PC-3 (cell line): ENCODE results near the gene DOK7. TPM values are rescaled to one million over a fixed set of nuclear protein-coding genes. Genes with fewer than 3 reads are reported as not detected.

Source experiments
- ATAC-seq: fragments of 200-7000 bp; cut with Tn5 transposase; 2 replicates; pipeline ENCODE4 v1.9.1; 2020; ENCODE audit warnings: mild to moderate bottlenecking, moderate library complexity
- BruUV-seq: library from RNA; stranded (reverse); fragments of 400-500 nt; replicated peaks from 2 replicates; lab custom pipeline; 2021; lab: Mats Ljungman, UMichigan
- CTCF ChIA-PET: fragments of 300-600 bp; sonication (Branson Sonifier 250); formaldehyde crosslinking; loops from one replicate; lab custom pipeline; 2022; ENCODE audit warnings: antibody characterized with exemption; lab: Charles Lee
- POLR2A ChIA-PET: fragments of 300-600 bp; sonication (Branson Sonifier 250); formaldehyde crosslinking; loops from one replicate; lab custom pipeline; 2022; ENCODE audit warnings: antibody characterized with exemption; ENCODE audit not compliant: unreplicated experiment; lab: Charles Lee
- DNase-seq: peaks from one replicate; pipeline ENCODE4 v3.0.0-alpha.2; 2015
- H2AFZ ChIP-seq: fragments of 300-600 bp; sonication (generic); 2 replicates; pipeline ENCODE4 v1.6.0; 2016; ENCODE audit warnings: antibody characterized with exemption, low read length
- H3F3A ChIP-seq: fragments of 300-600 bp; sonication (generic); one replicate; pipeline ENCODE4 v1.6.0; 2017; ENCODE audit warnings: antibody characterized with exemption, low read length, control low read depth, mild to moderate bottlenecking; ENCODE audit not compliant: unreplicated experiment
- H3K27ac ChIP-seq: fragments of 300-600 bp; sonication (generic); 2 replicates; pipeline ENCODE4 v1.5.1; 2016; ENCODE audit warnings: mild to moderate bottlenecking, low read length
- H3K27me3 ChIP-seq: fragments of 300-600 bp; sonication (generic); 2 replicates; pipeline ENCODE4 v1.6.1; 2016; ENCODE audit warnings: low read length, mixed read lengths
- H3K36me3 ChIP-seq: fragments of 300-600 bp; sonication (generic); 2 replicates; pipeline ENCODE4 v1.6.1; 2016; ENCODE audit warnings: low read depth, mixed run types, low read length, mixed read lengths
- H3K4me1 ChIP-seq: fragments of 300-600 bp; sonication (generic); 2 replicates; pipeline ENCODE4 v1.5.1; 2016; ENCODE audit warnings: low read length; ENCODE audit not compliant: insufficient read depth
- H3K4me2 ChIP-seq: fragments of 300-600 bp; sonication (generic); 2 replicates; pipeline ENCODE4 v1.6.0; 2016; ENCODE audit warnings: low read length
- H3K4me3 ChIP-seq: fragments of 300-600 bp; sonication (generic); 2 replicates; pipeline ENCODE4 v1.5.1; 2016; ENCODE audit warnings: mild to moderate bottlenecking, low read length, mixed read lengths
- H3K79me2 ChIP-seq: fragments of 300-600 bp; sonication (generic); 2 replicates; pipeline ENCODE4 v1.6.1; 2017; ENCODE audit warnings: low read length, mixed read lengths
- H3K9ac ChIP-seq: fragments of 300-600 bp; sonication (generic); 2 replicates; pipeline ENCODE4 v1.6.0; 2016; ENCODE audit warnings: mild to moderate bottlenecking, low read length
- H3K9me2 ChIP-seq: fragments of 300-600 bp; sonication (generic); replicated peaks from 2 replicates; pipeline ENCODE4 v1.6.1; 2016; ENCODE audit warnings: mixed run types, low read length, mixed read lengths
- H3K9me3 ChIP-seq: fragments of 300-600 bp; sonication (generic); 2 replicates; pipeline ENCODE4 v1.6.1; 2016; ENCODE audit warnings: low read length, mixed read lengths
- H4K20me1 ChIP-seq: fragments of 300-600 bp; sonication (generic); 2 replicates; pipeline ENCODE4 v1.6.1; 2016; ENCODE audit warnings: low read length, mixed read lengths
- CTCF ChIP-seq: fragments of 300-600 bp; sonication (generic); conservative IDR thresholded peaks from 2 replicates; pipeline ENCODE4 v1.5.1; 2017; ENCODE audit warnings: antibody characterized with exemption, low read depth, mild to moderate bottlenecking, low read length
- EZH2 ChIP-seq: fragments of 300-600 bp; sonication (generic); IDR thresholded peaks from one replicate; pipeline ENCODE4 v1.6.1; 2017; ENCODE audit warnings: antibody characterized with exemption, mild to moderate bottlenecking, low read length; ENCODE audit not compliant: unreplicated experiment
- EZH2phosphoT487 ChIP-seq: fragments of 300-600 bp; sonication (generic); IDR thresholded peaks from 2 replicates; pipeline ENCODE4 v1.6.1; 2018; ENCODE audit warnings: mild to moderate bottlenecking, antibody characterized with exemption, low read length, borderline replicate concordance
- intact Hi-C: fragments of 100-400 bp; cut with micrococcal nuclease; formaldehyde crosslinking; loops from 2 replicates; pipeline ENCODE4 v1.9.0; 2023
- total RNA-seq: library from RNA; depleted of rRNA; stranded (reverse); fragments of >200 nt; gene quantifications from 2 replicates; pipeline ENCODE4 v1.2.3, GENCODE V29; 2014

Gene DOK7
- total RNA-seq, 1 experiment from 2014 or later: 2.5 TPM

- DNase-seq (no peak), ATAC-seq (no peak)
- no peak overlapping the region for H2AFZ ChIP-seq
- ChIA-PET CTCF (no interaction called here), POLR2A (no interaction called here)
- H3K4me1 ChIP-seq: peaks cover 8% of the 10 kb centered on the region; the same call in 1 of the 2 replicates
- no peak overlapping the region for H3K9ac ChIP-seq
- no peaks in the 10 kb centered on the region for H3K79me2 ChIP-seq
- no peak overlapping the region for H3K4me2 ChIP-seq
- BruUV-seq: no TSS peak
- H3K9me3 ChIP-seq: no peaks in the 10 kb centered on the region
- H4K20me1 ChIP-seq: no peaks in the 10 kb centered on the region
- intact Hi-C loops: no loop called here
- H3K27me3 ChIP-seq: no peaks in the 10 kb centered on the region
- no peaks in the 10 kb centered on the region for H3F3A ChIP-seq
- H3K36me3 ChIP-seq: no peaks in the 10 kb centered on the region
- TF ChIP-seq EZH2: no peak
- no peaks in the 10 kb centered on the region for H3K9me2 ChIP-seq
- no peak overlapping the region for H3K27ac ChIP-seq
- H3K4me3 ChIP-seq: no peak overlapping the region
These were observed 13.3 kb upstream of the DOK7 start for GRCh38 chr4:3449574-3450534.

- Histone ChIP-seq H4K20me1 (no peaks in the 10 kb centered on the region), H3K4me2 (no peak overlapping the region), H3K9me3 (no peaks in the 10 kb centered on the region), H3F3A (no peaks in the 10 kb centered on the region), H2AFZ (no peak overlapping the region), H3K9me2 (no peaks in the 10 kb centered on the region), H3K9ac (no peak overlapping the region), H3K4me3 (no peak overlapping the region), H3K36me3 (no peaks in the 10 kb centered on the region), H3K27me3 (no peaks in the 10 kb centered on the region), H3K4me1 (peaks cover 8% of the 10 kb centered on the region; the same call in 1 of the 2 replicates), H3K79me2 (no peaks in the 10 kb centered on the region), H3K27ac (no peak overlapping the region)
- DNase-seq (no peak), ATAC-seq (no peak)
- ChIA-PET POLR2A (no interaction called here), CTCF (no interaction called here)
- no TSS peak for BruUV-seq
- TF ChIP-seq EZH2: no peak
- TF ChIP-seq EZH2phosphoT487: no peak
- TF ChIP-seq CTCF: no peak
- intact Hi-C loops: no loop called here
These were observed 12.5 kb upstream of the DOK7 start for GRCh38 chr4:3450643-3451042.

GRCh38 chr4:3451956-3452355, 11.2 kb upstream of the DOK7 start:
- intact Hi-C loops: no loop called here
- TF ChIP-seq EZH2 (no peak), EZH2phosphoT487 (no peak), CTCF (no peak)
- Histone ChIP-seq H3K9me3 (no peaks in the 10 kb centered on the region), H3K4me2 (peak overlapping the region; percentile 33; the same call in 1 of the 2 replicates), H3K9ac (no peak overlapping the region), H4K20me1 (no peaks in the 10 kb centered on the region), H3K9me2 (no peaks in the 10 kb centered on the region), H3K27ac (no peak overlapping the region), H2AFZ (peak overlapping the region; percentile 61; the same call in 1 of the 2 replicates), H3F3A (no peaks in the 10 kb centered on the region), H3K79me2 (no peaks in the 10 kb centered on the region), H3K4me3 (no peak overlapping the region), H3K27me3 (no peaks in the 10 kb centered on the region), H3K4me1 (peaks cover 8% of the 10 kb centered on the region; the same call in 1 of the 2 replicates), H3K36me3 (no peaks in the 10 kb centered on the region)
- ATAC-seq (peak; percentile 55), DNase-seq (peak; percentile 37)
- POLR2A ChIA-PET: no interaction called here
- no TSS peak for BruUV-seq
- CTCF ChIA-PET: no interaction called here
